ENCODE results near the gene CTDSP1.

CTDSP1 gene

GRCh38 chr2:218399391-218400166, at the start of gene CTDSP1:
Gene CTDSP1 (plus strand): TSS chr2:218399868. CDS start chr2:218400091, 223 bp downstream.
- TF ChIP-seq FOXM1 (IDR thresholded peaks at IDR 0.05; ENCODE audit: borderline replicate concordance, low read depth) (no peak), ZBTB7A (IDR thresholded peaks at IDR 0.05; ENCODE audit: low read depth) (0 out of 2 replicates have a peak, but pooled peaks have one; percentile 7), TEAD4 (IDR thresholded peaks at IDR 0.05) (peak; percentile 38; the same call in 1 of the 2 replicates), CEBPB (IDR thresholded peaks at IDR 0.05) (peak; percentile 26; the same call in 1 of the 2 replicates), RAD21 (IDR thresholded peaks at IDR 0.05; ENCODE audit: low read depth) (no peak), CREB1 (IDR thresholded peaks at IDR 0.05; ENCODE audit: low read depth) (no peak), NFIC (IDR thresholded peaks at IDR 0.05) (peak; percentile 40; the same call in 1 of the 2 replicates), YY1 (IDR thresholded peaks at IDR 0.05; ENCODE audit: low read depth) (peak; percentile 88), EGR1 (IDR thresholded peaks at IDR 0.05) (peak; percentile 85), REST (IDR thresholded peaks at IDR 0.05; ENCODE audit: low read depth) (no peak), TAF1 (IDR thresholded peaks at IDR 0.05; ENCODE audit: low read depth) (0 out of 2 replicates have a peak, but pooled peaks have one; percentile 73), USF1 (IDR thresholded peaks at IDR 0.05) (peak; percentile 45; the same call in 1 of the 2 replicates), EP300 (IDR thresholded peaks at IDR 0.05; ENCODE audit: borderline replicate concordance) (peak; percentile 59; the same call in 1 of the 2 replicates), TCF12 (IDR thresholded peaks at IDR 0.05; ENCODE audit: low read depth) (peak; percentile 77), MAX (IDR thresholded peaks at IDR 0.05) (peak; percentile 98)

GRCh38 chr2:218354045-218354444, 45.6 kb upstream of the CTDSP1 start:
- TF ChIP-seq EP300 (IDR thresholded peaks at IDR 0.05; ENCODE audit: borderline replicate concordance) (no peak), CEBPB (IDR thresholded peaks at IDR 0.05) (no peak)

GRCh38 chr2:218354850-218355443, 44.7 kb upstream of the CTDSP1 start:
- TF ChIP-seq RAD21 (IDR thresholded peaks at IDR 0.05; ENCODE audit: low read depth) (no peak), FOXM1 (IDR thresholded peaks at IDR 0.05; ENCODE audit: borderline replicate concordance, low read depth) (no peak), TAF1 (IDR thresholded peaks at IDR 0.05; ENCODE audit: low read depth) (no peak), TEAD4 (IDR thresholded peaks at IDR 0.05) (no peak), USF1 (IDR thresholded peaks at IDR 0.05) (no peak), ZBTB7A (IDR thresholded peaks at IDR 0.05; ENCODE audit: low read depth) (no peak), TCF12 (IDR thresholded peaks at IDR 0.05; ENCODE audit: low read depth) (no peak), NFIC (IDR thresholded peaks at IDR 0.05) (no peak), EGR1 (IDR thresholded peaks at IDR 0.05) (no peak), CREB1 (IDR thresholded peaks at IDR 0.05; ENCODE audit: low read depth) (no peak), CEBPB (IDR thresholded peaks at IDR 0.05) (no peak), YY1 (IDR thresholded peaks at IDR 0.05; ENCODE audit: low read depth) (no peak), MAX (IDR thresholded peaks at IDR 0.05) (no peak), EP300 (IDR thresholded peaks at IDR 0.05; ENCODE audit: borderline replicate concordance) (no peak)

- no peak for TF ChIP-seq TCF12 (IDR thresholded peaks at IDR 0.05; ENCODE audit: low read depth)
- no peak for TF ChIP-seq REST (IDR thresholded peaks at IDR 0.05; ENCODE audit: low read depth)
- TF ChIP-seq TAF1 (IDR thresholded peaks at IDR 0.05; ENCODE audit: low read depth), result no peak
Observed at GRCh38 chr2:218357236-218358177, 42.2 kb upstream of the CTDSP1 start.

GRCh38 chr2:218360453-218360852, 39.2 kb upstream of the CTDSP1 start:
- no peak for TF ChIP-seq EGR1 (IDR thresholded peaks at IDR 0.05)
- no peak for TF ChIP-seq FOXM1 (IDR thresholded peaks at IDR 0.05; ENCODE audit: borderline replicate concordance, low read depth)
- TF ChIP-seq EP300 (IDR thresholded peaks at IDR 0.05; ENCODE audit: borderline replicate concordance), result no peak
- TF ChIP-seq CREB1 (IDR thresholded peaks at IDR 0.05; ENCODE audit: low read depth), result no peak
- TF ChIP-seq MAX (IDR thresholded peaks at IDR 0.05), result no peak
- no peak for TF ChIP-seq NFIC (IDR thresholded peaks at IDR 0.05)
- no peak for TF ChIP-seq TCF12 (IDR thresholded peaks at IDR 0.05; ENCODE audit: low read depth)
- no peak for TF ChIP-seq RAD21 (IDR thresholded peaks at IDR 0.05; ENCODE audit: low read depth)

All from Ishikawa (cell line).